NB4 (cell line): ENCODE measurements around the gene OR3A2.

Experiments
- POLR2A ChIP-seq: IDR thresholded peaks from 2 replicates; pipeline ENCODE4 v1.6.1; 2011; ENCODE audit warnings: mild to moderate bottlenecking; ENCODE audit not compliant: insufficient read length; ENCODE audit errors: extremely low read depth
- TF ChIP-seq, protein P1 (sequence below): IDR thresholded peaks from one replicate; pipeline ENCODE4 v1.5.1; 2012; ENCODE audit warnings: low read depth, low read length
- TF ChIP-seq, protein P2 (sequence below): IDR thresholded peaks from 2 replicates; pipeline ENCODE4 v1.6.1; 2011; ENCODE audit warnings: low read depth, low read length

DNA sequence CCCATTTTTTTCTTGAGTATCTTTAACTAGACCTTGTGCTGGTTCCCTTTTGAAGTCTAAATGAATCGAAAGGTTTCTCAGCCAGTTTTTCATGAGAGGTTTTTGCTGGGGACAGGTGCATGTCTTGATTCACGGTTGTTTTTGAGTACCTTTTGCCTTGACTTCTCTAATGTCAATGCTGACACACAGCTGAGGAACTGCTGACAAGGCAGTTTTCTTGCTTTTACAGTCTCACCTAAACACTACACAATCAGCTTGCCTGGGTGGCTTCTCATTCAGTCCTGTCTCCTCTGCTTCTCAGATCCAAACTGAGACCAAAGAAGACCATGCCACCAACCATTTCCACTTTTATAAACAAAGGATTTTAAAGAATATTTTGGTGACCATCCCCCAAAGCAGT is 32.1 kb upstream of the OR3A2 start:
- TF ChIP-seq, protein P1, sequence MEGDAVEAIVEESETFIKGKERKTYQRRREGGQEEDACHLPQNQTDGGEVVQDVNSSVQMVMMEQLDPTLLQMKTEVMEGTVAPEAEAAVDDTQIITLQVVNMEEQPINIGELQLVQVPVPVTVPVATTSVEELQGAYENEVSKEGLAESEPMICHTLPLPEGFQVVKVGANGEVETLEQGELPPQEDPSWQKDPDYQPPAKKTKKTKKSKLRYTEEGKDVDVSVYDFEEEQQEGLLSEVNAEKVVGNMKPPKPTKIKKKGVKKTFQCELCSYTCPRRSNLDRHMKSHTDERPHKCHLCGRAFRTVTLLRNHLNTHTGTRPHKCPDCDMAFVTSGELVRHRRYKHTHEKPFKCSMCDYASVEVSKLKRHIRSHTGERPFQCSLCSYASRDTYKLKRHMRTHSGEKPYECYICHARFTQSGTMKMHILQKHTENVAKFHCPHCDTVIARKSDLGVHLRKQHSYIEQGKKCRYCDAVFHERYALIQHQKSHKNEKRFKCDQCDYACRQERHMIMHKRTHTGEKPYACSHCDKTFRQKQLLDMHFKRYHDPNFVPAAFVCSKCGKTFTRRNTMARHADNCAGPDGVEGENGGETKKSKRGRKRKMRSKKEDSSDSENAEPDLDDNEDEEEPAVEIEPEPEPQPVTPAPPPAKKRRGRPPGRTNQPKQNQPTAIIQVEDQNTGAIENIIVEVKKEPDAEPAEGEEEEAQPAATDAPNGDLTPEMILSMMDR: no peak
- no peak for TF ChIP-seq POLR2A
- TF ChIP-seq, protein P2, sequence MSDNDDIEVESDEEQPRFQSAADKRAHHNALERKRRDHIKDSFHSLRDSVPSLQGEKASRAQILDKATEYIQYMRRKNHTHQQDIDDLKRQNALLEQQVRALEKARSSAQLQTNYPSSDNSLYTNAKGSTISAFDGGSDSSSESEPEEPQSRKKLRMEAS: no peak
